ENCODE measurements around the gene OXTR.

OXTR gene

GRCh38 chr3:8709287-8709686 is 60.1 kb downstream of the OXTR start:
- DNase-seq, result no peak

GRCh38 chr3:8705575-8705974 is 63.8 kb downstream of the OXTR start:
- DNase-seq, result no peak

GRCh38 chr3:8702560-8702959 is 66.9 kb downstream of the OXTR start:
- DNase-seq, result no peak
